GM21515 (cell line): ENCODE results near the gene KIF17.
"Not testable (repeated sequence)": the region's sequence is repeated elsewhere in the genome, so short reads cannot be mapped to it uniquely, and the experiment has no call there.

Experiments used
- ATAC-seq: cut with Tn5 transposase; IDR thresholded peaks from one replicate; pipeline ENCODE4 v1.9.1; 2021; ENCODE audit not compliant: unreplicated experiment

KIF17 gene

DNA sequence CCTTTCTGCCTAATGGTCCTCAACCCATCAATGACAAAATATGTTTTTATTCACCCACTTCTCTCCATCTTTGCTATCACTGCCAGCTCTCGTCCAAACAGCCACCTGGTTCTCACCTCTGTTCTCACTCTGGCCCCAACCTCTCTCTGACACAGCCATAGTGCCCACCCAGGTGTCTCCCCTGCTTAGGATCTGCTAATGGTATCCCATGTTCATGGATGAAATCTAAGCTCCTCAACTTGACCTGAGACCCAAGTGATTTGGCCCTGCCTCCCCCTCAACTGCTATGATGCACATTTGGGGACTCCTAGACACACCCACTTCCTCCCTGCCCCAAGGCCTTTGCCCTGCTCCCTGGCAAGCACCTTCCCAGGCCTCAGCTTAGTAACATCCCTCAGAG, 25.9 kb downstream of the KIF17 start:
- ATAC-seq = no peak

- ATAC-seq = no peak
Measured at GRCh38 chr1:20689645-20690056, 28.2 kb downstream of the KIF17 start.

DNA sequence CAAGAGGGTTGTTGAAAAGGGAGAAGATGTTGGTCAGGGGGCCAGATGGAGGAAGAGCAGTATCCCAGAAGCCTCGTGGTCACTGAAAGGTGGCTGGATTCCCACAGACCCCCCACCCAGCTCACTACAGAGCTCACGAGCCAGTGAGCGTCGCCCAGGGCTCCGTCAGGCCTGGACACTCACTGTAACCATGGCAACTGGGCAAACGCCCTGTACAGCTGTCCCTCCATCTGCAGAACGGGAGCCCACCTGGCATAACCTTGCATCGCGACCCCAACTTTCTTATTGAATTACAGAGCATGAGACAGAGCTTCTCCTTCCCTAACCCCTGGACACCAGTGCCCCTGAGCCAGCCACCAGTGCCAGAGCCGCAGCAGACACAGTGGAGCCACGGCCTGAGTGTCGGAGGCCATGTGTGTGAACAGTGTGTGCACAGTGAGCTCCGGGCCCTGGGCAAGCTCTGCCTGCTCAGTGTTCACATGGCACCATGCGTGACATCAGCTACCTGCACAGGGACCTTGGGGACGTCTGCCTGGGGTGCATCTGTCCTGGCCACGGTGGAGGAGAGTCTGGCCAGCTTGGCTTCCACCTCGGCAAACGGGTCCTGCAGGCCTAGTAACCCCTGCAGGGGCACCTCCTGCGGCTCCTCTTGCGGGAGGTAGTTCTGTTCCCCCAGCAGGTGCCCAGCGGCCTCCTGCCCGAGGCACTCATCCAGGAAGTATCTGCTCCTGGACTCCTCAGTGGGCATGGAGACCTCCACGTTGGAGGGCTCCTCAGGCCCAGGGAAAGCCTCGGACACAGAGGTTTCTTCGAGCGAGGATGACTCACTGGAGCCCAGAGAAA, 30.7 kb downstream of the KIF17 start:
- no peak for ATAC-seq

GRCh38 chr1:20685741-20686140, 32.1 kb downstream of the KIF17 start:
- ATAC-seq = no peak

DNA sequence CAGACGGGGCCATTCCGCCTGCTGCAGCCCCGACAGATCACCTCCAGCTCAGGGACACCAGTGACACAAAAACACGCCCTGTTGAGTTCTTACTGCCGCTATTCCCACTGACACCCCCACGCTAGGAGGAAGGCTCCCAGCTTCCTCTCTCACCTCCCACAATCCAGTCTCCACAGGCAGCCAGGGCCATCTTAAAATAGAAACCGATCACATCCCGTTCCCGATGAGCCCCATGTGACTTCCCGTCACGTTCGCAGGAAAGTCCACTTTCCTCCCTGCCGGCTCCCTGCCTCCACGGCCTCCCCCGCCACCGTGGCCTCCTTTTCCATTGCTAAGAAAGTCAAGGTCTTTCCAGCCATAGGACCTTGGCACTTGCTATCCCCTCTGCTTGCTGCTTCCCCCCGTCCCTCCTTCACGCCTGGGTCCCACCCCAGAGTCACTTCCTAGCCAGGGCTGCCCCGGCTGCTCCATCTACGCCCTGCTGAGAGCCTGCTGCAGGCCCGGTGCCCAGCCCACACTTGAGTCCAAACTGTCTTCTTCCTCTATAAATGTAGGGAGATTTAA, 32.6 kb downstream of the KIF17 start:
- no peak for ATAC-seq

DNA sequence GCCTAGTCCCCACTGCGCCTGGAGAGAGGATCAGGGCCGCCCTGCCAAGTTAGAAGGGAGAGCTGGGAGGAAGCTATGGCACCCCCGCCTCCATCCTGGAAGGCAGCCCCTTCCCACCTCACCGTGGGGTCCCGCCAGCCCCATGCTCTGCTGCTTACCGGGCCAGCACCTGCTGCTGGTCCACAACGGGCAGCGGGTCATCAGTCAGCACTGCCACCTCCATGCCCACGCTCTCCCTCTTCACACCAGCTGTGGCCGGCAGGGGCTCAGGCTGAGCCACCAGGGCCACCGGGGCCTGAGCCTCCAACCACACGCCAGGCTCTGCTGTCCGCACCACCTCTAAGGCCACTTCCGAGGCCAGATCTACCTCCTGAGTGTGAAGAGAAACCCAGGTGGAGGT, 33.2 kb downstream of the KIF17 start:
- no peak for ATAC-seq

- no peak for ATAC-seq
Measured at GRCh38 chr1:20684050-20684620, 33.7 kb downstream of the KIF17 start.

GRCh38 chr1:20683614-20684013, 34.2 kb downstream of the KIF17 start:
- ATAC-seq = no peak

- ATAC-seq = no peak
Measured at GRCh38 chr1:20682571-20683236, 35.1 kb downstream of the KIF17 start.

DNA sequence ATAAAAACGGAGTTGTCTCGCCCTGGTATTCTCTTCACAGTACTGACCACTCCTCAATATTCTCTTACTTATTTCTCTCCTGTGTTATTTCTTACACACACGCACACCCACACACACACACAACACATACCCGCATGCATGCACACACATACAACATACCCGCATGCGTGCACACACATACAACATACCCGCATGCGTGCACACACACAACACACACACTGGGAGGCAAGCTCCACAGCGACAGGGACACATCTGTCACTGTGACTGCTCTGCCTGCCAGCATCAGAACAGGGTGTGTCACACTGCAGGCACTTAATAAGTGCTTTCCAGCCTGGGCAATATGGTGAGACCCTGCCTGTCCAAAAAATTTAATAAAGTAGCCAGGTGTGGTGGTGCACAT, 35.8 kb downstream of the KIF17 start:
- ATAC-seq = no peak

- ATAC-seq = no peak
Measured at GRCh38 chr1:20680269-20680668, 37.5 kb downstream of the KIF17 start.

GRCh38 chr1:20678599-20678998, 39.2 kb downstream of the KIF17 start:
- peak; percentile 64 for ATAC-seq

GRCh38 chr1:20673626-20674025, 44.2 kb downstream of the KIF17 start:
- ATAC-seq = not testable (repeated sequence)

GRCh38 chr1:20672265-20672632, 45.6 kb downstream of the KIF17 start:
- ATAC-seq = no peak

DNA sequence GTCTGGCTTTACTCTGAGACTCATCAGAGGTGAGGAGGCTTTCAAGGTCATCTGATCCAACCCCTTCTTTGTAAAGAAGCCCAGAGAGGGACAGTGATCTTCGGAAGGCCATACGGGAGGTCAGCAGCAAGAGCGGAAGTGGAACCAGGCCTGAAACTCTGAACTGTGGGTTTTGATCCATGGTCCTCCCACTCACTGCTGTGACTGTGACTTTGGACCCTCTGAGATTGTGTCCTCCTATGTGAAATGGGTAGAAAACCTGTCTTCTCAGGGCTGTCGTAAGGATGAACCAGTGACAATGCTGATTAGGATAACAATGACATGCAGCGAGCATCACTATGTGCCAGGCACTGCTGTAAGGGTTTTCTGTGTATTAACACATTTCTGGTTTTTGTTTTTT, 46.9 kb downstream of the KIF17 start:
- no peak for ATAC-seq

- no peak for ATAC-seq
Measured at GRCh38 chr1:20668581-20668980, 49.2 kb downstream of the KIF17 start.

- ATAC-seq = no peak
Measured at GRCh38 chr1:20666804-20667203, 51.0 kb downstream of the KIF17 start.

- ATAC-seq = no peak
Measured at GRCh38 chr1:20666146-20666545, 51.7 kb downstream of the KIF17 start.

DNA sequence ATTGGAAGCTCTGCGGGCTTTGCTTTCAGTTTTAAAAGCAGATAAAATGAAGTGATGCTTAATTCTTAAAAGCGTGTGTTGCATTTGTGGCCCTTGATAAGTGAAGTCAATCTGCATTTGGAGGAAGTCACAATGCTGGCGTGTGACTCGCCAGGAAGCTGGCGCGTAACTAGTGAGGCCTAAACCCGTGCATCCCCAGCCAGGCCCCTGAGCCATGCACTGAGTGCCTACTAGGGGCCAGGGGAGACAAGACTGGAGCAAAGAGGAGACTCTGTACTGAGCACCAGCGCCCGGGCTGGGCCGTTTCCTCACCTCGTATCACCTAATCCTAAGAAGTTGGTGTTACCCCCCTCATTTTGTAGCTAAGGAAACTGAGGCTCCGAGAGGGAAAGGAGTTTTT, 52.1 kb downstream of the KIF17 start:
- no peak for ATAC-seq

DNA sequence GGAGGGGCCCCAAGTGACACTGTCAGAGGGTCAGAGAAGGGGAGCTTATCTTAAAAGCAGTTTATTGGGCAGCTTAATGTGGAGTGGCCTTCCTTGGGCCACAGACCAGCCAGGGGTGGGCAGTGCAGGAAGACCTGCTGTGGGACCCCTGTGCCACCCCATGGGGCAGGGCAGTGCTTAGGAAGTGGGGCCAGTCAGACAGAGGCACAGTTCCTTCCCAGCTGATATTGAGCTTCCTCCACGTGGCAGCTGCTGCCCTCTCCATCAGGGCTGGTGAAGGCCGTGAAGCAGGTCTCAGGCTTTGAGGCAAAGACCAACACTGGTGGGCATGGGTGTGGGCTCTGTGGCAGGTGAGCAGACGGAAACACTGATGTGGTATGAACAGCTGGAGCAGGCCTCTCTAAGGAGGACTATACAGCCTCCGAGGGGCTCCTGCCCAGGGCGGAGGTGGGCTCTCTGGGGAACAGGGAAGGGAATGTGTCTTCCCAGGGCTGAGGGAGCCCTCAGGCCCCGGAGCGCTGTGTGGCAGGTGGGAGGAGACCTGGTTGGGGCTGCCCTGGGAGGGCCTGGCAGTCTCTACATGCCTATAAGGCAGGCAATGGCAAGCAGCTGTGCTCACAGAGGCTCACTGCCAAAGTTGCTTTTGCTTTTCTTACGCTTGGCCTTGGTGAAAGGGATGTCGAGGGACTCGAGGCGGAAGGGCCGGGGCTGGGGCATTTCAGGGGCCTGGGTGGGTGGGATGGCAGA, 53.7 kb downstream of the KIF17 start:
- ATAC-seq = no peak

DNA sequence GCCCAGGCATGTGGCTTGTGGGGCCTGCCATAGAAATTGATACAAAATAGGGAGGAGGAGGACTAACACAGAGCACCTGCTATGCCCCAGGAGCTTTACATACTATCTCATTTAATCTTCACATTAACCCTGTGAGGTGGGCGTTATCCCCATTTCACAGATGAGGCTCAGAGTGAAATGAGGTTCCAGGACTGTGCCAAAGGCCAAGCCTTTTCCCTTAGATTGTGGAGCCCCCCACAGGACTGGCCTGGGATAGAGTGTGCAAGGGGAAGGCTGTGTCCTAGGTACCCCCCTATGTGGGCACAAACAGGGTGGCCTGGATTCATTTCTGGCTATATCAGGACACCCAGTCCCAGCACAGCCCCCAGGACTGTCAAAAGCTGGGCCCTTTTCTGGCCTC, 54.4 kb downstream of the KIF17 start:
- ATAC-seq = no peak
